GM10266 (cell line): ENCODE data around the gene UGGT2.

Experiments used
- DNase-seq: peaks from one replicate; pipeline ENCODE4 v3.0.0; 2012; ENCODE audit errors: extremely low spot score
- CTCF ChIP-seq: IDR thresholded peaks from 2 replicates; pipeline ENCODE4 v1.5.1; 2012; ENCODE audit warnings: mild to moderate bottlenecking, low read depth; ENCODE audit not compliant: control insufficient read depth, insufficient read depth; ENCODE audit errors: missing control alignments

UGGT2 gene

GRCh38 chr13:95822303-95822702, 230.9 kb downstream of the UGGT2 start:
- no peak for TF ChIP-seq CTCF
- DNase-seq, result no peak

DNA sequence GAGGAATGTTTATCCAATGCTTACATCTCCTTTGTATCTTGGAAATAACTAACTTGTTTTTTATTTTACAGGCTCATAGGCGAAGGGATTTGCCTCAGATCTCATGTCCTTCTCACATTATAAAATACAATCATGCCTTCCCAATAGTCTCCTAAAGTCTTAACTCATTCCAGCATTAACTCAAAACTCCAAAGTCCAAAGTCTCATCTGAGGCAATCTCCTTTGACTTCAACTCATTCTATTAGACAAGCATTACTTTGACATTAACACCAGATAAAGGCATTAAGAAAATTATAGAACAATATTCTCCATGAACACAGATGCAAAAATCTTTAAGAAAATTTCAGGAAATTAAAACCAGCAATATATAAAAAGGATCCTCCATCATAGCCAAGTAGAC, 238.7 kb downstream of the UGGT2 start:
- no peak for DNase-seq
- TF ChIP-seq CTCF, result no peak

DNA sequence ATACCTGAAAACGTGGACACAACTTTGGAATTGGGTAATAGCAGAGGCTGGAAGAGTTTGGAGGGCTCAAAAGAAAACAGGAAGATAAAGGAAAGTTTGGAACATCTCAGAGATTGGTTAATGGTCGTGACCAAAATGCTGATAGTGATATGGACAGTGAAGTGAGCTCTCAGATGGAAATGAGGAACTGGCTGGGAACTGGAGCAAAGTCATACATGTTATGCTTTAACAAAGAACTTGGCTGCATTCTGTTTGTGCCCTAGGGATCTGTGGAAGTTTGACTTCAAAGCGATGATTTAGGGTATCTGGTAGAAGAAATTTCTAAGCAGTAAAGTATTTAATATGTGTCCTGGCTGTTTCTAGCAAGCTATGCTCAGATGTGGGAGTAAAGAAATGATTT, 240.1 kb downstream of the UGGT2 start:
- DNase-seq, result no peak
- no peak for TF ChIP-seq CTCF

DNA sequence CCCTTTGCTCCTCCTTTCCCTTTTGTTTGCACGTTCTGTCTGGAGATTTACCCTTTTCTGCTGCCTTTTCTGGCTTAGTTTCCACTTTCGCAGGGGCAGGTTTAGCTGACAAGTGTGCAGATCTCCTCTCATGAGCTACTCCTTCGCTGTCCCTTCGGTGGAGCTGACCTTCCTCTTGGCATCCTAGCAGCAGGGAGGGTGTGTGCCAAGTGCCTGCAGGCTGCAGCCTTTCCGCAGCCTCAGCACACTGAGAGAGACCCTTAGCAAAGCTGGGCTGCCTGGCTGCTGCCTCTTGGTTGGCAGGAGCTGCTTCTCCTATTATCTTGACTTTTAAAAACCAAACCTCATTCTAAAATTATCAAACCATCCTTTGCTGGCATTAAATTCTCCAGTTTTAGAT, 243.8 kb downstream of the UGGT2 start:
- TF ChIP-seq CTCF, result no peak
- no peak for DNase-seq

- no peak for DNase-seq
- TF ChIP-seq CTCF, result no peak
Observed at GRCh38 chr13:95805921-95806320, 247.3 kb downstream of the UGGT2 start.

DNA sequence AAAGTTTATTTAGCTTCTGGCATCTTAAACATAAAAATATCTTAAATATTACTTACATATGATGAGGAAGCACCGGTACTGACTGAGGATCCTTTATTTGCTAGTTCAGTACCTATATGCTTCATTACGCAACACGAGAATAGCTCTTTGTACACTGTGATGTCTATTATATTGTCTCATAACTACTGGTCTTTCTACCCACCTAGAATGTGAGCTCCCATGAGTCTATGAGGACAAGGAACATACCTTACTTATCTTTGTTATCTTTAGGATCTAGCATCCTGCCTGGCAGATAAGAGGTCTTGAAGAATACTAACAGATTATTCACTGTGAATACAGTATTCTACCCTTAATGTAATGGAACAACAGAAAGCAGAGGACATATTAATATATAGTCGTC, 251.4 kb downstream of the UGGT2 start:
- no peak for DNase-seq
- TF ChIP-seq CTCF, result no peak

DNA sequence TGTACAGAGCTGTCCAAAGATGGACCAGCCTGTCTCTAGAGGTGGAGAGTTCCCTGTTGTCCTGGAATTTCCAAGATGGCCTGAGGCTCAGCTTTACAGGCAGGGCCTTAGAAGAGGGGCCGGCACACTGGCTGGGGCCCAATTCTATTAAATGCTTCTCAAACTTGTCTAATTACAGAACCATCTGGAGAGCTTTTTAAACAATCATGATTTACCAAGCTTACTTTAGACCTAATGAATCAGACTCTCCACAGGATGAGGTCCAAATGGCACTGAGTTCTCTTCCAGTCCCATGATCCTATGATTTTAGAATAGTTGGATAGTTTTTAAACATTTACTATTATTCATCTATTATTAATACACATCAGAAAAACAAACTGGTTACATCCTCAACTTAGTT, 252.8 kb downstream of the UGGT2 start:
- DNase-seq, result no peak
- TF ChIP-seq CTCF, result no peak
